Activated naive CD4-positive, alpha-beta T cell treated with anti-CD3 and anti-CD28 coated beads, Interleukin-2, amount 50 U/mL, for 24 hours (primary cell): ENCODE results near the gene NCKAP1.
"Not testable (repeated sequence)": the region's sequence is repeated elsewhere in the genome, so short reads cannot be mapped to it uniquely, and the experiment has no call there.

Experiments
- H3K27ac Mint-ChIP-seq: one replicate; pipeline ENCODE4 v1.8.0; 2021; ENCODE audit warnings: mild to moderate bottlenecking, mixed read lengths
- H3K27me3 Mint-ChIP-seq: one replicate; pipeline ENCODE4 v1.8.0; 2021; ENCODE audit warnings: mixed read lengths
- H3K36me3 Mint-ChIP-seq: one replicate; pipeline ENCODE4 v1.8.0; 2021; ENCODE audit warnings: mixed read lengths
- H3K4me1 Mint-ChIP-seq: one replicate; pipeline ENCODE4 v1.8.0; 2021; ENCODE audit warnings: mixed read lengths
- H3K4me3 Mint-ChIP-seq: one replicate; pipeline ENCODE4 v1.8.0; 2021; ENCODE audit warnings: mild to moderate bottlenecking, mixed read lengths
- H3K9me3 Mint-ChIP-seq: one replicate; pipeline ENCODE4 v1.8.0; 2021; ENCODE audit warnings: mixed read lengths

NCKAP1 gene

DNA sequence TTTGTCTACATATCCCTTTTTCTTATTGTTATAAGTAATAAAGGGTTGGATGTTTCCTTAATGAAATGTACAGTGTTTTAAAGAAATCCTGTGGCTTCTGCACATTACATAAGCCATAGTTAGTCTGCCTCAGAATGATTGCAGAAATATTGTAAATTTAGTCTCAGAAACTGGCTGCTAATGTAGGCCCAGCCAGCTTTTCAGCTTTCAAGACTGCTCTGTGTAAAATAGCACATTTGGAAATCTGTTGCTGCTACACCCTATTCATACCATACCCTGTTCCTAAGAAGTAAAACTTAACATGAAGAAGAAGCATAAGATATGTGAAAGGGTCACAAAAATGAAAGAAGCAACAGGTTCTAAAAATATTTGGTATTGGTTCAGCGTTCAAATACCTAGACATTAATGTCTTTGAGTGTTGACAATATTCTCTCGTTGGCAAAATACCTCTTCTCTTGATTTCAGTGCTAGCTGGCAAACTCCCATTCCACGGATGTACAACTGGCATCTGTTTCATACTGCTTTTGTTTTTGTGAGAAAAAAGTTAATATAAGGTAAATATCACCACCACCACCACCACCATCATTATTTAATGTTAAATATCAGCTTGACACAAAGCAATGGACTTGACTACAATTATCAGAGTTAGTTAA, 19.2 kb upstream of the NCKAP1 start:
- Mint-ChIP-seq H3K4me3 (no peak overlapping the region), H3K36me3 (no peaks in the 10 kb centered on the region), H3K9me3 (no peaks in the 10 kb centered on the region), H3K4me1 (no peaks in the 10 kb centered on the region), H3K27me3 (peaks cover 16% of the 10 kb centered on the region), H3K27ac (no peak overlapping the region)

GRCh38 chr2:183049420-183049819, 11.2 kb upstream of the NCKAP1 start:
- no peak overlapping the region for H3K4me3 Mint-ChIP-seq
- no peaks in the 10 kb centered on the region for H3K36me3 Mint-ChIP-seq
- no peak overlapping the region for H3K27ac Mint-ChIP-seq
- H3K4me1 Mint-ChIP-seq = no peaks in the 10 kb centered on the region
- peaks cover 22% of the 10 kb centered on the region for H3K27me3 Mint-ChIP-seq
- H3K9me3 Mint-ChIP-seq = no peaks in the 10 kb centered on the region

- H3K36me3 Mint-ChIP-seq, H3K4me1 Mint-ChIP-seq, H3K4me3 Mint-ChIP-seq, H3K9me3 Mint-ChIP-seq, H3K27ac Mint-ChIP-seq: not testable (repeated sequence)
- H3K27me3 Mint-ChIP-seq = peaks cover 30% of the 10 kb centered on the region
These were observed 9.3 kb upstream of the NCKAP1 start for GRCh38 chr2:183047486-183048125.

DNA sequence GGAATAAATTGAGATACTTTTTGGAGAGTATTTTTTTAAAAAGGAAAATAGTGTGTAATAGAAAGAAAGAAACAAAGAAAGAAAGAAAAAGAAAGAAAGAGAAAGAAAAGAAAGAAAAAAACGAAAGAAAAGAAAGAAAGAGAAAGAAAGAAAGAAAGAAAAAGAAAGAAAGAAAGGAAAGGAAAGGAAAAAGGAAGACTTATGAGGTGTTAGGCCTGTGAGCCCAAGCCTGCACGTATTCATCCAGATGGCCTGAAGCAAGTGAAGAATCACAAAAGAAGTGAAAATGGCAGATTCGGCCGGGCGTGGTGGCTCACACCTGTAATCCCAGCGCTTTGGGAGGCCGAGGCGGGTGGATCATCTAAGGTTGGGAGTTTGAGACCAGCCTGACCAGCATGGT, 5.3 kb upstream of the NCKAP1 start:
- not testable (repeated sequence) for H3K27ac Mint-ChIP-seq, H3K9me3 Mint-ChIP-seq, H3K36me3 Mint-ChIP-seq, H3K4me3 Mint-ChIP-seq
- Mint-ChIP-seq H3K27me3 (peaks cover 41% of the 10 kb centered on the region), H3K4me1 (peaks cover 11% of the 10 kb centered on the region)

- Mint-ChIP-seq H3K27me3 (peaks cover 37% of the 10 kb centered on the region), H3K4me1 (peaks cover 29% of the 10 kb centered on the region), H3K27ac (no peak overlapping the region), H3K9me3 (no peaks in the 10 kb centered on the region), H3K4me3 (no peak overlapping the region), H3K36me3 (peaks cover 2% of the 10 kb centered on the region)
These were observed 2.3 kb upstream of the NCKAP1 start for GRCh38 chr2:183040604-183041003.

GRCh38 chr2:183037553-183038340, 510 bp downstream of the NCKAP1 start:
- H3K36me3 Mint-ChIP-seq = peaks cover 2% of the 10 kb centered on the region
- peaks cover 44% of the 10 kb centered on the region for H3K4me1 Mint-ChIP-seq
- H3K4me3 Mint-ChIP-seq = peak overlapping the region; percentile 87
- no peaks in the 10 kb centered on the region for H3K9me3 Mint-ChIP-seq
- H3K27ac Mint-ChIP-seq = peak overlapping the region; percentile 70
- peaks cover 32% of the 10 kb centered on the region for H3K27me3 Mint-ChIP-seq

- peaks cover 34% of the 10 kb centered on the region for H3K27me3 Mint-ChIP-seq
- H3K4me3 Mint-ChIP-seq = peak overlapping the region; percentile 87
- peaks cover 44% of the 10 kb centered on the region for H3K4me1 Mint-ChIP-seq
- H3K36me3 Mint-ChIP-seq = peaks cover 2% of the 10 kb centered on the region
- H3K27ac Mint-ChIP-seq = peak overlapping the region; percentile 70
- H3K9me3 Mint-ChIP-seq = no peaks in the 10 kb centered on the region
These were observed 1.1 kb downstream of the NCKAP1 start for GRCh38 chr2:183037074-183037552.

DNA sequence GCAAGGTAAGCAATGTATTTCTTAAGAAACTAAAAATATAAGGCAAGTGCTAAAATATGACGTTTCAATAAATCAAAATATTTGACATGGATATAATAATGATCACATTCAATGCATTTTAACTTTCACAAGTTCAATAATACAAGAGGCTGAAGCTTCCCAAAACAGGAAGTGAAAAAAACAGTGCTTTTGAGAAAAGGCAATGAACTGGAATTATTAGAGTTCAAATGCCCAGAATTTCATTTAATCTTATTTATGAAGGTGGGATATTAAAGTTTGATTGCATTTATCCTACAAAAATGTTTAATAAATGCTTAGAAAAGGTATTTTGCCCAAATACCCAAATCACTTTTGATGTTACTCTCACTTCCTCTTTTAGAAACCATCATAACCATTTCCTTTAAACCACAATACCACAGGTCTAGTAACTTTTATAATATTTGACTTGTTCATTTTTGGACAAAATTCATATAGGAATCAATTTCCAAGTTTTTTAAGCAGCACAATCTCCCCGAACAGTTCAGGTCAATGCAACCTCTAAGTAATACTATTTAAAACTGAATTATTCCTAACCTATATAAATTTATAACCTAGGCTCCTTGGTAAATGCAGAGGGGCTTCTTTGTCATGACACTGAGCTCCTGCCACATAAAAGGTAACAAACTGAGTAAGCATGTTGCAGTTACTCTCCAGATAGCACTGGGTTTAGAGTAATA, 2.1 kb downstream of the NCKAP1 start:
- Mint-ChIP-seq H3K27ac (no peak overlapping the region), H3K27me3 (peaks cover 36% of the 10 kb centered on the region), H3K4me1 (peaks cover 44% of the 10 kb centered on the region), H3K4me3 (peak overlapping the region; percentile 87), H3K9me3 (no peaks in the 10 kb centered on the region), H3K36me3 (peaks cover 2% of the 10 kb centered on the region)

DNA sequence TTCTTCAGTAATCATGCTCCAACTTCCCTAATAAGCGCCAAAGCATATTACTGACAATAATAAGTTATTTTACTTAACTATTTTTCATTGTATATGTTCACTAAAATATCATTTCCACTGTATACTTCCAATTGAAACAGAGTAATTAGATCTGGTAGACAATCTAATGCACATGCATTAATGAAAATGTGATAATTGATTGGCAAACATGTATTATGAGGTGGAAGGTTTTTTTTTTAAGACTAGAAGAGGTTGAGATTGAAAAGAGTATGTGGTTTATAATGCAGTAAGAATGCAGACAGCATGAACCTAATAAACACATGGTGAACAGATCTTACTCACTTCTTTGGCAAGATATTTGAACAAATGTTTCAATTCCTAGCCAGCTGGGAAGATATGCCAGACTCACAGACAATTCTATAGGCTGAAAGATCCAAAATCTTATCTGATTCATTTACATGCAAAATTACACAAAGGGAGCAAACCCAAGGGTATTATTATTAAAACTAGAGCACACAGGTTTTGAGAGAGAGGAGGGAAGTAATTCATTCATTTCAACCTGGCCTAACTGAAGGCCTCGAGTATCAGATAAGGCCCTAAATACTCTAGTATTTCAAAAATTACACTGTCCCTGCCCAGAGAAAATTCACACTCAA, 2.8 kb downstream of the NCKAP1 start:
- H3K36me3 Mint-ChIP-seq = peaks cover 4% of the 10 kb centered on the region
- no peak overlapping the region for H3K27ac Mint-ChIP-seq
- peaks cover 44% of the 10 kb centered on the region for H3K4me1 Mint-ChIP-seq
- H3K27me3 Mint-ChIP-seq = peaks cover 35% of the 10 kb centered on the region
- H3K9me3 Mint-ChIP-seq = no peaks in the 10 kb centered on the region
- no peak overlapping the region for H3K4me3 Mint-ChIP-seq

- Mint-ChIP-seq H3K36me3 (peaks cover 4% of the 10 kb centered on the region), H3K9me3 (no peaks in the 10 kb centered on the region), H3K27me3 (peaks cover 37% of the 10 kb centered on the region), H3K4me1 (peaks cover 44% of the 10 kb centered on the region), H3K4me3 (no peak overlapping the region), H3K27ac (no peak overlapping the region)
These were observed 3.5 kb downstream of the NCKAP1 start for GRCh38 chr2:183034806-183035205.

- H3K4me3 Mint-ChIP-seq = no peak overlapping the region
- H3K4me1 Mint-ChIP-seq = peaks cover 37% of the 10 kb centered on the region
- peaks cover 2% of the 10 kb centered on the region for H3K36me3 Mint-ChIP-seq
- H3K9me3 Mint-ChIP-seq = no peaks in the 10 kb centered on the region
- H3K27ac Mint-ChIP-seq = no peak overlapping the region
- peaks cover 36% of the 10 kb centered on the region for H3K27me3 Mint-ChIP-seq
These were observed 4.3 kb downstream of the NCKAP1 start for GRCh38 chr2:183033951-183034350.

DNA sequence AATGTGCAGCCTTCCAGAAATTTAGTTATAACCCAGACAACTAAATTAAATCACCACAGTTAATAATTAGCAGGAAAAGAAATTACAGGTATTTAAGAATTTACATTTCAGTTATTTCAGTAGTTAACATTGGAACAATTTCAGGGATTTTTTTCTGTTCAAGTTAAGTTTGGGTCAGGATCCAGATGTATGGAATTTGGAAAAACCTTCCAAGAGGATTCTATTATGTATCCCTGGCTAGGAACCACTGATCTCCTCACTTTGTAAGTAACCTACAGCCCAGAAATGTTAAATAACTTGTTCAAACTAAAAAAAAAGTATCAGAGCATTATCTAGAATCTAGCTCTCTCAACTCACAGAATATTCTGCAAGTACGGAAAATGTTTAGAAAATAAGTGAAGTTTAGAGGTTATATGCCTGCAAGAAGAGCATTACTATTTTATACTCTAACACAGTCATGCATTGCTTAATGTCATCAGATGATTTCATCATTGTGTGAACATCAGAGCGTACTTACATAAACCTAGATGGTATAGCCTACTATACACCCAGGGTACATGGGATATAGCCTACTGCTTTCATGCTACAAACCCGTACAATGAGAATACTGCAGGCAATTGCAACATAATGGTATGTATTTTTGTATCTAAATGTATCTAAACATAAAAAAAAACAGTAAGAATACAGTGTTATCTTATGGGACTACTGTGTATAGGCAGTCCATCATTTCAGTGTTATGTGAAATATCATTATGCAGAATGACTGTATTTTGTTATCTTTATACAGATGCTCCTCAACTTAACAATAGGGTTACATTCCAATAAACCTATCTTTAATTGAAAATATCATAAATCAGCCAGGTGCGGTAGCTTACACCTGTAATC, 6.1 kb downstream of the NCKAP1 start:
- peaks cover 2% of the 10 kb centered on the region for H3K36me3 Mint-ChIP-seq
- H3K4me1 Mint-ChIP-seq = peaks cover 30% of the 10 kb centered on the region
- no peak overlapping the region for H3K27ac Mint-ChIP-seq
- no peak overlapping the region for H3K4me3 Mint-ChIP-seq
- no peaks in the 10 kb centered on the region for H3K9me3 Mint-ChIP-seq
- H3K27me3 Mint-ChIP-seq = peaks cover 33% of the 10 kb centered on the region

DNA sequence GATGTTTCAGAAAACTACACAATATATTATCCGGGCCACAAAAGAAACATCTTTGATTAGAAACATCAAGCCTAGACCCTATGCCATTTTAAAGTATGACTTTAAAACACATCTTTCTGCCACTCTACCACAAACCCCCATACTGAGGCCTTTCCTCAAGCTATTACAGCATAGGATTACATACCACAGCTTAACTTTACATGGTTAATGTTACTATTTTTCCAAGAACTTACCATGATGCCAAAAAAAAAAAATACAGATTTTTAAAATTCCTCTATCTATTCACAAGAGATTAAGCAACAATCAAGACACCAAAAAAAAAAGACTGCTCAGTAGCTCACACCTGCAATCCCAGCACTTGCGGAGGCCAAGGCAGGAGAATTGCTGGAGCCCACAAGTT, 9.0 kb downstream of the NCKAP1 start:
- peaks cover 28% of the 10 kb centered on the region for H3K27me3 Mint-ChIP-seq
- H3K27ac Mint-ChIP-seq = no peak overlapping the region
- peaks cover 2% of the 10 kb centered on the region for H3K36me3 Mint-ChIP-seq
- H3K9me3 Mint-ChIP-seq = no peaks in the 10 kb centered on the region
- H3K4me1 Mint-ChIP-seq = peaks cover 6% of the 10 kb centered on the region
- no peak overlapping the region for H3K4me3 Mint-ChIP-seq

DNA sequence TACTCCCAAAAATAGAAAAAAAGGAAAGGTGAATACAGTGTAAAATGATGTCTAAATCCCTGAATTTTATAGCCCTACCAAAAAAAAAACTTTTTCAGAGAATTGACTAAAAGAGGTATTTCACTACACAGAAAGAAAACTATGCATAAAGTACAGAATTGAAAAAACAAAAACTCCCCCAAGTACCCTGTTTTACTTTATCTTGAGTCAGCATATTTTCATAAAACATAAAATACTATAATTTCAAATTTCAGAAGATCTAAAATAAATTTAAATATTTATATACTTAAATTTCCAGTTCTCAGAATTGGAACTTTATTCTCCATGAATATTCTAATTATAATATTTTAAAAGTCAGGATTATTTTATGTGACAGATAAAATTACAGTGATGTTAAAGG, 10.1 kb downstream of the NCKAP1 start:
- Mint-ChIP-seq H3K27me3 (peaks cover 19% of the 10 kb centered on the region), H3K36me3 (peaks cover 2% of the 10 kb centered on the region)

More for the DNA sequence above, 10.1 kb downstream of the NCKAP1 start:
- H3K4me1 Mint-ChIP-seq = peaks cover under 1% of the 10 kb centered on the region
- no peaks in the 10 kb centered on the region for H3K9me3 Mint-ChIP-seq
- H3K4me3 Mint-ChIP-seq = no peak overlapping the region
- no peak overlapping the region for H3K27ac Mint-ChIP-seq
